Neural progenitor cell (in vitro differentiated cells): ENCODE results near the gene ASAH2.

Experiments used
- EZH2 ChIP-seq: fragments of 200-600 bp; sonication (generic); IDR thresholded peaks from 2 replicates; pipeline ENCODE4 v1.6.1; 2017; ENCODE audit warnings: antibody characterized with exemption, mild to moderate bottlenecking, moderate library complexity
- TF ChIP-seq, protein P1 (sequence below): fragments of 200-600 bp; sonication (generic); IDR thresholded peaks from 2 replicates; pipeline ENCODE4 v1.5.1; 2017; ENCODE audit warnings: antibody characterized with exemption, mild to moderate bottlenecking

DNA sequence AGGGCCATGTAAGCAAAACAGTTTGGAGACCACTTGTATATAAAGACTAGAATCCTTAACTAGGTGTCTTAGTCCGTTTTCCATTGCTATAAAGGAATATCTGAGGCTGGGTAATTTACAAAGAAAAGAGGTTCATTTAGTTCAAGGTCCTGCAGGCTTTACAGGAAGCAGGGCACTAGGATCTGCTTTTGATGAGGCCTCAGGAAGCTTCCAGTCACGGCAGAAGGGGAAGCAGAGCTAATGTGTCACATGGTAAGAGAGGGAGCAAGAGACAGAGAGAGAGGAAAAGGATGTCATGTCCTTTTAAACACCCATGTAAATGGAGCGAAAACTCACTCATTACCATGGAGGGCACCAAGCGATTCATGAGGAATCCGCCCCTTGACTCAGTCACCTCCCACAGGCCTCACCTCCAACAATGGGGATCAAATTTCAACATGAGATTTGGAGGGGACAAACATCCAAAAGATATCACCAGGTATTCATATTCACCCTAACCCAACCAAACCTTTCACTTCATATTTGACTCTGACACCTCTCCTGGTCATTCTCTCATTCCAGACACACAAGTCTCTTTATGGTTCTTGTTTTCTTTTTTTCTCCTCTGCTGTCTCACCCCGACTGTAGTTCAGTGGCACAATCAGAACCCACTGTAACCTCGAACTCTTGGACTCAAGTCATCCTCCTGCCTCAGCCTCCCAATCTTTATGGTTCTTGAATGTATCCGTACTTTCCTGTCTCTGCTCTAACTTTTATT is 30.1 kb upstream of the ASAH2 start:
- TF ChIP-seq, protein P1, sequence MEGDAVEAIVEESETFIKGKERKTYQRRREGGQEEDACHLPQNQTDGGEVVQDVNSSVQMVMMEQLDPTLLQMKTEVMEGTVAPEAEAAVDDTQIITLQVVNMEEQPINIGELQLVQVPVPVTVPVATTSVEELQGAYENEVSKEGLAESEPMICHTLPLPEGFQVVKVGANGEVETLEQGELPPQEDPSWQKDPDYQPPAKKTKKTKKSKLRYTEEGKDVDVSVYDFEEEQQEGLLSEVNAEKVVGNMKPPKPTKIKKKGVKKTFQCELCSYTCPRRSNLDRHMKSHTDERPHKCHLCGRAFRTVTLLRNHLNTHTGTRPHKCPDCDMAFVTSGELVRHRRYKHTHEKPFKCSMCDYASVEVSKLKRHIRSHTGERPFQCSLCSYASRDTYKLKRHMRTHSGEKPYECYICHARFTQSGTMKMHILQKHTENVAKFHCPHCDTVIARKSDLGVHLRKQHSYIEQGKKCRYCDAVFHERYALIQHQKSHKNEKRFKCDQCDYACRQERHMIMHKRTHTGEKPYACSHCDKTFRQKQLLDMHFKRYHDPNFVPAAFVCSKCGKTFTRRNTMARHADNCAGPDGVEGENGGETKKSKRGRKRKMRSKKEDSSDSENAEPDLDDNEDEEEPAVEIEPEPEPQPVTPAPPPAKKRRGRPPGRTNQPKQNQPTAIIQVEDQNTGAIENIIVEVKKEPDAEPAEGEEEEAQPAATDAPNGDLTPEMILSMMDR = no peak
- TF ChIP-seq EZH2 = no peak
